Left cardiac atrium (tissue), 4 donors: ENCODE results near the gene FAM168A. TPM values are rescaled to one million over a fixed set of nuclear protein-coding genes. Genes with fewer than 3 reads are reported as not detected.
"Not testable (repeated sequence)": the region's sequence is repeated elsewhere in the genome, so short reads cannot be mapped to it uniquely, and the experiment has no call there.

Source experiments
- ATAC-seq, 2 donors: fragments of 200-7000 bp; cut with Tn5 transposase; one replicate each; pipeline ENCODE4 v1.9.1; 2020; ENCODE audit warnings: mild to moderate bottlenecking in 2 of 2, moderate library complexity in 2 of 2
- DNase-seq: peaks from one replicate; pipeline ENCODE4 v3.0.0-alpha.2; 2020
- intact Hi-C, 2 donors: fragments of 100-400 bp; cut with DNase I; formaldehyde crosslinking; loops; one replicate each; pipeline versions ENCODE4 v1.14.1 to v1.15.1; 2022 to 2023
- total RNA-seq, 2 donors: library from RNA; stranded (reverse); fragmentation: NEBNext Ultra II Directional; extraction: Animal tissue kit (Norgen Biotek cat#: 25700); gene quantifications; one replicate each; pipeline ENCODE4 v1.2.1, GENCODE V29; 2021
- donor health status: DM: no; HTN: yes; CAD: no.
- donor health status: DM: no; HTN: yes; CAD: no; lungs with severe emphysema.
- donor health status: DM: yes; HTN: yes; CAD: no.
- donor health status: Dilated cardiomyopathy.

FAM168A gene
- total RNA-seq, 2 donors from 2014 or later, result 31.5 to 35.2 TPM

DNA sequence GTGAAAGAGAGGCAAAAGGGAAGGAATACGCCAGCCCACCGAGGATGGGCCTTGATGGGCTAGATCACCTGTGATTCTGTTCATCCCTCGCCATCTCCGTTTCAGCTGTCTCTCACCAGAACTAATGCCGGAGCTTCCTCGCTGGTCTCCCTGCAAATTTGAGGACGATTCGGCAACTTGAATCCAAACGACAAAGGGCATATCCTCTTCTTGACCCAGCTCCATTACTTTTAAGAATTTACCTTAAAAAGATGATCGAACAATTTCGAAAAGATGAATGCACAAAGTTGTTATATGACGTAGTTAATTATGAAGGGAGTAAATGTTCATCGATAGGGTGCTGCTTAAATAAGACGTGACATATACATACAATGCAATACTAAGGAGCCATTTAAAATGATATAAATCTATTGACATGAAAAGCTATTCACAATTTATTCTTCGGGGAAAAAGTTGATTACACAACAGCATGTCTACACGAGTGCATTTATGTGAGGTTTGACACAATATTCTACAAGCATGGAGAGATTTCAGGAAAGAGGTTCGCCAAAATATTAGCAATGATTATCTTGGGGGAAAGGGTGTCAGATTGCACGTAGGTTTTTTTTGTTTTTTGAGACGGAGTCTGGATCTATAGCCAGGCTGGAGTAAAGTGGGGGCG lies 937 bp upstream of the FAM168A start:
- no peak for DNase-seq
- intact Hi-C loops, result loop anchor here in 1 of 2 donors (5.0 kb wide), 1 partner anchor 192 kb away; no protein-coding TSS in a partner anchor
- ATAC-seq, result no peak

DNA sequence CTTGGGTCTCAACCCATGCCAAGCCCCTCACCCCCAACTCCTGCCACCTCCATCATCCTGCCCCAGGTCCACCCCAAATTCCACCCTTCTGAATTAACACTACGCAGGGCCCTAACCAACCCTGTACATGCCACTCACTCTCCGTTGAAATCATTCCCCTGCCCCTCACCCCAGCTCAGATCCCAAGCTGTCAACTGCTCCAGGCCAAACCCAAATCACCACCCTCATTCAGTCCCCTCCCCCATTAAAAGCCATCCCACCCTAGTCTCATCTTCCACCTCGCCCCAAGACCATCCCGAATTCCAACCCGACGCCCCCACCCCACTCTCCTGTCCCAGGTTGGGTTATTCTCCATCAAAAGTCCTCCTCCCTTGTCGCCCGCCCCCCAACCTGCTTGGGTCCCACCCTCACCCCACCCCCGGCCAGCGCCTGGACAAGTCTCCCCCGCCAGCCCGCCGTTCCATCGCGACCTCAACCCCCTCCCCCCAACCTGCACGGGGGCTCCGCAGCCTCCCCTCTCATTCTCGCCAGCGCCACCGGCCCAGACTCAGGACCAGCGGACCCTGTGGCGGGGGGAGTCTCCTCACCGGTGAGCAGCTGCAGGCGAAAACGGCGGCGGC lies 466 bp downstream of the FAM168A start:
- intact Hi-C loops, result loop anchor here in 1 of 2 donors (5.0 kb wide), 1 partner anchor 190 kb away; no protein-coding TSS in a partner anchor
- ATAC-seq (peak in 1 of 2 donors; percentile 5), DNase-seq (no peak)

DNA sequence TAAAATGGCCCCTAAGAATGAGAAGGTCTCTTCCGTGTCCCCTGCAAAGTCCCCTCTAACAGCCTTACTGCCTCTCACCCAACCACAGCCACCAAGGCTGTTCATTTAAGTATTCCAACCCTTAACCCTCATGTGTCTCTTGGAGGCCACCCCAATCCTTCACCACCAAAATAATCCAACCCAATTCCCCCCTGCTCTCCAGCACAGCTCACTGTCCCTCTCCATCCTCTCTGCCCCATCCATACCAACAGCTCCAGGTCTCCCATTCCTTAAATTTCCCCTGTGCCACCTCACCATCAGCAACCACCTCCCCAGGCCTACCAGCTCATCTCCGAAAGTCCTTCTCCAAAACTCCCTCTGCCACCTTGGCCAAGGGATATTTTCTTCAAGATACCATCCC lies 1.4 kb downstream of the FAM168A start:
- ATAC-seq, result no peak
- intact Hi-C loops, result loop anchor here in 1 of 2 donors (5.0 kb wide), 1 partner anchor 189 kb away; no protein-coding TSS in a partner anchor
- DNase-seq, result no peak

DNA sequence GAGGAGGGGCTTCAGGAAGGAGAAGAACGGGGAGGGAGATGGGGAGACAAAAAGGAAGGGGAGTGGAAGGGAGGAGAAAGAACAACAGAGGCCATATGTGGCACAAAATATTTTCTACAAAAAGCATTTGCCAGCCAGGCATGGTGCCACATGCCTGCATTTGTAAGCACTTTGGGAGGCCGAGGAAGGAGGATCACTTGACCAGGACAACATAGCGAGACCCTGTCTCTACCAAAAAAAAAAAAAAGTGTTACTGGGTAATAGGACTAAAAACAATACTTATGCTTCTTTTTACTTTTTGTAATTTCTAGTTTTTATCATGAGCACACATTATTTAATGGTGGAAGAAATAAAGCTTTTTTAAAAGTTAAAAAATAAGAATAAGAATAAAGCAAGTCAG lies 5.3 kb downstream of the FAM168A start:
- no peak for DNase-seq

DNA sequence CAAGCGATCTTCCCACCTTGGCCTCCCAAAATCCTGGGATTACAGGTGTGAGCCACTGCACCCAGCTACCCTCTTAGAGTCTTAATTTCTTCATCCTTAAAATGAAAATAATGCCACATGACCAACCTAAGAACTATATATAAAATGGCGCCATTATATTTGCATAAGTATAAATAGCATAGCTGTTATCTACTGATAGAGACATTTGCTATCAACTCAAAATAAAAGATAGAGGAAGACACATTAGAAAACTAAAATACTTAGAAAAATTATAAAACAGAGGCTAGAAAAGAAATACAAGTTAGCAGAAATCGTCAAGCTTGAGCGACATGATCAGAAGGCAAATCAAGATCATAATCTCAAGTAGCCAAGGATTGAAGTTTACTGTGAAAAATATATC lies 6.2 kb downstream of the FAM168A start:
- intact Hi-C loops, result no loop called here

More for the DNA sequence above, 5.3 kb downstream of the FAM168A start:
- no peak for ATAC-seq
- intact Hi-C loops, result no loop called here

DNA sequence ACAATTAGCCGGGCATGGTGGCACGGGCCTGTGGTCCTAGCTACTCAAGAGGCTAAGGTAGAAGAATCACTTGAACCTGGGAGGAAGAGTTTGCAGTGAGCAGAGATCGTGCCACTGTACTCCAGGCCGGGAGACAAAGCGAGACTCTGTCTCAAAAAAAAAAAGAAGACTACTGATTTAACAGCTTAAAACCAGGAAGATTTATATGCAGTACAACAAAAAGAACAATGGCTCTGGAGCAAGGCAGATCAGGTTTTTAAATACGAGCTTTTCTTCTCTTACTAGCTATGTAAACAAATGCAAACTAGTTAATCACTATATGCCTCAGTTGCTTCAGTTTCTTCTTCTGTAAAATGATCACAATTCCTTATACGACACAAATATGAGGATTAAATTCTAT lies 6.9 kb downstream of the FAM168A start:
- intact Hi-C loops, result no loop called here
- DNase-seq (no peak), ATAC-seq (no peak)

More for the DNA sequence above, 6.2 kb downstream of the FAM168A start:
- DNase-seq, result no peak
- no peak for ATAC-seq

DNA sequence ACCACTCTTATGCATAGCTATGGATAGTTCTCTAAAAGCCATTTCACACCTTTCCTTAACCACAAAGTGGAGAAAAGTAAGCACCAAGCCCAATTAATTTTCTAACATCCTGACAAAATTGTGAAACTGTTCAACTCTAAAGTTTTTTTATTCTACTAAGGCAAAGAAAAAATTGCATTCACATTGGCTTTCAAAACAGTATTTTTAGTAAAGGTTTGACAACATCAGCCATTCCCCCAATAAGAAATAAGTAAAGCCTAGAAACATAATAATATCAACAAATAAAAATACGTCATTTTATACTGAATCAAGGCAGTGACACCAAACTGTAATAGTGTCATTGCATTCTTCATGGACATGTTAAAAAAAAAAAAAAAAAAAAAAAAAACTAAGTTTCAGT lies 11.1 kb downstream of the FAM168A start:
- ATAC-seq, result no peak
- intact Hi-C loops, result no loop called here
- no peak for DNase-seq

DNA sequence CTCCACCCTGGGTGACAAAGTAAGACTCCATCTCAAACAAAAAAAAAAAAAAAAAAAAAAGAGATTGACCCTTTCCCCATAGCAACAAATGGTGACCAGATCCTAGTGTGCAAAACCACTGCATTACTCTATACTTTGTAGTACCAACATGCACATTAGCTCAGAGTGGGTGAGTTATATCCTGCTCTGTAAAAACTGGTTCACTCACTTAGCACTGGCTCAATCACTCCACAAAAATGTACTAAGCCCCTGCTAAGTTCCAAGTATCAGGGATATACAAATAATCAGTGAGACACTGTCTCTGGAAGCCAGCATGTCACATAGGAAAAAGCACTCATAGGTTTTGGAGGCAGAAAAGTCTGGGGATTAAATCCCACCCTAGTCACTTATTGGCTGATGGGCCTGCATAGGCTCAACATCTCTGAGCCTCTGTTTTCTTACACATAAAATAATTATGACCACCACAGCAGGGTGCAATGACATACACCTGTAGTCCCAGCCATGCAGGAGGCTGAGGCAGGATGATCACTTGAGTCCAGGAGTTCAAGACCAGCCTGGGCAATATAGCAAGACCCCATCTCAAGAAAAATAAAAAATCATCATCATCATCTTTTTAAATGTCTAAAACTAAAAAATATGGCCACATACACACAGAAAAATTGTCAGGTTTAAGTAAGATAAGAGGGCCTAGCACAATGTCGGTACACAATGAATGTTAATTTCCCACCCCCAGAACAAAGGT lies 11.9 kb downstream of the FAM168A start:
- ATAC-seq, result no peak
- intact Hi-C loops, result no loop called here
- DNase-seq, result no peak

DNA sequence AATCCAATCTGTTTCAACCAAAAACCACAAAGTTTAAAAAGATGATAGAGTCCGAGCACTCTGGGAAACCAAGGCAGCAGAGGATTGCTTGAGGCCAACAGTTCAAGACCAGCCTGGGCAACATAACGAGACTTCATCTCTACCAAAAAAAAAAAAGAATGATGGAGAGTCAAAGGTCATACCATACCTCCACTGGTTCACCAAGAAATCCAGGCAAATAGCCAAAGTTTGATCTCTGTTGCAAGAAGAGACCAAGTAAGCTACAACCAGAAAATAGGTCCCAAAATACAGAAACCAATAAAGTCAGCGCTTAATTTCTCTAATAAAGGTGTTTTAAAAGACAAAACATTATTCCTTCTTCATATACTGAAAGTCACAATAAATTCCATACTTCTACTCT lies 13.1 kb downstream of the FAM168A start:
- DNase-seq, result no peak
- ATAC-seq, result no peak
- intact Hi-C loops, result no loop called here

DNA sequence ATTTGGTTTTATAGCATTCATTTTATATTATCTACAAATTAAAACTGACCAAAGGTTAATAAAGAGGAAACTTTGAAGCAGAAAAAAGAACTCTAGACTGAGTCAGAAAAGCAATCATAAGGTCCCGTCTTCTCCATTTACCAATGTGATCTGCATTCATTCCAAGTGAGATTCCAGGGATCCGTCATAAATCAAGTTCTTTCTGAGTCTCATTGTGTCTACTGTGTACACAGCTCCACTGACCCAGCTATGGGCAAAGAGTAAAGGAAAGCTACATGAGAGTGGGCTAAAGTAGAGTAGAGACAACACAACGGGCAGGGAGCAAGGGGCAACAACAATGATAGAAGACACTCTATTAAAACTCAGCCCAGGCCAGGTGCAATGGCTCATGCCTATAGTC lies 15.3 kb downstream of the FAM168A start:
- intact Hi-C loops, result no loop called here
- ATAC-seq (no peak), DNase-seq (no peak)

DNA sequence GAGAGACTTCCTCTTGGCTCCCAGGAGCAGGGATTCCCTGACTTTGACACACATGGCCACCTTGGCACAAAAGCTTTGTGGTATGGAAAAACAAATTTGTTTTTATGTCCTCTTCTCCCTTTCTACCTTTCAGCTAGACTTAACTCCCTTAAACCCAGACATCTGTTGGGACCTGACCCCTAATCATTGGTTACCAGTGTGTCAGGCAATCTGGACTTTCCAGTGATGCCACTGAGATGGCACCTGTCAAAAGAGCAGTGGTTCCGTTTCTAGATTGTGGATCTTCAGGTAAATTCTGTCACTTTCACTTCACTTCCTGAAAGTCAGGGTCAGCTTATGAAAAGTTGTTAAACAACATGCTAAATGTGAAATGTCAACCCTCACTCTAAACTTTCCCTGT lies 17.2 kb downstream of the FAM168A start:
- DNase-seq, ATAC-seq, intact Hi-C loops: not testable (repeated sequence)

DNA sequence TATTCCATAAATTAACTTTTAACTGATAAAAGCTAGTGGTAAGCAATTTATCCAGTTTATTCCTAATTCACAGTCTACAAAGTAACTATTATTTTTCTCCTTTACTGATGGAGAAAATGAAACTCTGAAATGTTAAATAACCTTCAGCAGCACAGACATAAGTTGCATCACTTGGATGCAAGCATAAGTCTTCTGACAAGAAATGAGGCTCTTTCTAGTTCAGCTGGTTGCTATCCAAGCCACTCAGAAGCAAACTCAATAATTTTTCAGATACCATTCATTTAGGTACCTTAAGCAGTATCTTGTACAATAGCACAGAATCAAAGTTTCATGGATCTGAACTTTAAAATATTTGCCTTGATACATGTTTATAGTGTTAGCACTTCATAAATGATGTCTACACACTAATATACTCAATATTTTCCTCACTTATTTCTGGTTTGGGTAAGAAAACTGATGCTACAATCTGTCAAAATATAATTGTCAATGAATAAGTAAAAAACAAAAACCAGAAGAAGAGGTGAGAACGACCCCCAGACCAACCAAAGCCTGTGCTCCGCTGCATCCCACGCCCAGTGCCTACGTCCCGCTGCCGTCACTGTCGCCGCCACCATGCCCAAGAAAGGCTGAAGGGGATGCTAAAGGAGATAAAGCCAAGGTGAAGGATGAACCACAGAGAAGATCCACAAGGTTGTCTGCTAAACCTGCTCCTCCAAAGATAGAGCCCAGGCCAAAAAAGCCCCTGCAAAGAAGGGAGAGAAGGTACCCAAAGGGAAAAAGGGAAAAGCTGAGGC lies 18.1 kb downstream of the FAM168A start:
- no peak for ATAC-seq
- intact Hi-C loops, result no loop called here

DNA sequence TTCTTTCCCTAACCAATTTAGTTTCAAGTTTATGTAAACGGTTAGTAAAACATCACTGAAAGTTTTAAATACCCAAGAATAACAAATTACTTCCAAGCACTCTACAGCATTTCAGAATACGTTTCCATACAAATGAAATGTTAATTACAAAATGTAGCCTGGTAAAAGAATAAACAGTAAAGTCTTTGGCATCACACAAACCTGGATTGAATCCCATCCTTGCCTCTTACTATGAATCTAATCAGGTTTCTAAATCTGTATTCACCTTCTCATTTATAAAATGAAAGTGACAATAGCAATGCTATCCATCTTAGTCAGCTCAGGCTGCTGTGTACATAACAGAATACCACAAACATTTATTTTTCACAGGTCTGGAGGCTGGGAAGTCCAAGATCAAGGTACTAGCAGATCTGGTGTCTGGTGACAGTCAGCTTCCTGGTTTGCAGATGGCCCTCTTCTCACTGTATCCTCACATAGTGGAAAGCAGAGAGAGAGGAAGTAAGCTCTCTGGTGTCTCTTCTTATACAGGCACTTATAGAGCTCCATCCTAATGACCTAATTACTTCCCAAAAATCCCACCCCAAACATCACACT lies 19.2 kb downstream of the FAM168A start:
- DNase-seq (no peak), ATAC-seq (no peak)
- intact Hi-C loops, result no loop called here

More for the DNA sequence above, 18.1 kb downstream of the FAM168A start:
- no peak for DNase-seq

DNA sequence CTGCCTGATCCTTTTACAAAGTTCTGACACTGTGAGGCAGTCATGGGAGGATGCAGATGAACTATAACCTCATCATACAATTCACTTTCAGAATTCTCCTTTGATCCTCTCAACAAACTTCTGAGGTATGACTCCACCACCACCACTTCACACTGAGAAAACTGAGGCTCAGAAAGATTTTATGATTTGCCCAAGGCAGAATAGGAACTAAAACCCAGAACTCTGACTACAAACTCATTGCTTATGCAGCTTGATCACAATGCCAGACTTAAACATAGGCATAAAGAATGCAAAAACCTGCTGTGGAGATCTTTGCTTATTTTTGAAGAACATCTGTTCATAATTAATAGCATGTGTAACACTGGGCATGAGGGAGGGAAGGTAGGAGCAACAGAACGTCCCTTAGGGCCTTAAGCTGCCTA lies 20.4 kb downstream of the FAM168A start:
- no peak for DNase-seq
- intact Hi-C loops, result no loop called here
- ATAC-seq, result no peak

DNA sequence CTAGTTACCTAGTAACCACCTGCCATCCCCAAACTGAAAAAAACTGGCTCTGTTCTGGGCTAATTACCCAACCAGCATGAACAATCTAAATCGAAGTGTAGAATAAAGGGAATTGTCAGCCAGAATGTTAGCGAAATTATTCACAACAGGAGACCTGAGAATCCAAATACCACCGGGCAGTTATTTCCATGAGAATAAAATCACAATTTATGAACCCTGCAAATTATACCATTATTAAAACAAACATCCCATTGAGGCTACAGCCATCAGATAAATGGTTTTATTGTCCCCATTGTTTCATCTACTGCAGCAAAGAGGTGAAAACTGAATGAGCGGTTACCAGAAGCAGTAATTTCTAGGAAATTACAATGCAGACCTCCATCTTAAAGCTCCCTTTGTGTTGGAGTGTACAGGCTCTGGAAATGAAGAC lies 21.7 kb downstream of the FAM168A start:
- DNase-seq (no peak), ATAC-seq (no peak)
- intact Hi-C loops, result no loop called here

DNA sequence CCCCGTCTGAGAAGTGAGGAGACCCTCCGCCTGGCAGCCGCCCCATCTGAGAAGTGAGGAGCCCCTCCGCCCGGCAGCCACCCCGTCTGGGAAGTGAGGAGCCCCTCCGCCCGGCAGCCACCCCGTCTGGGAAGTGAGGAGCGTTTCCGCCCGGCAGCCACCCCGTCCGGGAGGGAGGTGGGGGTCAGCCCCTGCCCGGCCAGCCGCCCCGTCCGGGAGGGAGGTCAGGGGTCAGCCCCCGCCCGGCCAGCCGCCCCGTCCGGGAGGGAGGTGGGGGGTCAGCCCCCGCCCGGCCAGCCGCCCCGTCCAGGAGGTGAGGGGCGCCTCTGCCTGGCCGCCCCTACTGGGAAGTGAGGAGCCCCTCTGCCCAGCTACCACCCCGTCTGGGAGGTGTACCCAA lies 25.9 kb downstream of the FAM168A start:
- DNase-seq, intact Hi-C loops: not testable (repeated sequence)

DNA sequence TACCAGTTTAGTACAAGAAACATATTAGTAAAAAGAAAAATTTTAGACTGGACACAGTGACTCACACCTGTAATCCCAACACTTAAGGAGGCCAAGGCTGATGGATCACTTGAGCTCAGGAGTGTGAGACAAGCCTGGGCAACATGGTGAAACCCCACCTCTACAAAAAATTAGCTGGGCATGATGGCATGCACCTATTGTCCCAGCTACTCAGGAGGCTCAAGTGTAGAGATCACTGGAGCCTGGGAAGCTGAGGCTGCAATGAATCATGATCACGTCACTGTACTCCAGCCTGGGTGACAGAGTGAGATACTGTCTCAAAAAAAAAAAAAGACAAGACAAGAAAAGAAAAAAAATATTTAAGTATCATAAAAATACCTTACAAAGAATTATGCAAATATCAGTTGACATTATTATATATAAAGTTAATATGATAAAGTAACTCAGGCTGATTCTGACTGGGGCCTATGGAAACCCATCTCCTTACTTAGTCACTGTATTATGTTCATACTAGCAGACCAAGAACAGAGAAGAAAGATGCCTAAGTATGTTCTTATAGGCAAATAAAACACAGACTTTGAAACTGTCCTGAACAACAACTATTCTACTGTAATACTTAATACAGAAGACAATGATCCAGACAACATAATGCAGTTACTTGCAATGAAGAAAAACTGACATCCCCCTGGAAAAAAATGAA lies 27.3 kb downstream of the FAM168A start:
- DNase-seq (no peak), ATAC-seq (peak in 1 of 2 donors; percentile 78)
- intact Hi-C loops, result no loop called here

More for the DNA sequence above, 25.9 kb downstream of the FAM168A start:
- not testable (repeated sequence) for ATAC-seq
